Measurements from ENCODE around the gene SLC6A6.

DNA sequence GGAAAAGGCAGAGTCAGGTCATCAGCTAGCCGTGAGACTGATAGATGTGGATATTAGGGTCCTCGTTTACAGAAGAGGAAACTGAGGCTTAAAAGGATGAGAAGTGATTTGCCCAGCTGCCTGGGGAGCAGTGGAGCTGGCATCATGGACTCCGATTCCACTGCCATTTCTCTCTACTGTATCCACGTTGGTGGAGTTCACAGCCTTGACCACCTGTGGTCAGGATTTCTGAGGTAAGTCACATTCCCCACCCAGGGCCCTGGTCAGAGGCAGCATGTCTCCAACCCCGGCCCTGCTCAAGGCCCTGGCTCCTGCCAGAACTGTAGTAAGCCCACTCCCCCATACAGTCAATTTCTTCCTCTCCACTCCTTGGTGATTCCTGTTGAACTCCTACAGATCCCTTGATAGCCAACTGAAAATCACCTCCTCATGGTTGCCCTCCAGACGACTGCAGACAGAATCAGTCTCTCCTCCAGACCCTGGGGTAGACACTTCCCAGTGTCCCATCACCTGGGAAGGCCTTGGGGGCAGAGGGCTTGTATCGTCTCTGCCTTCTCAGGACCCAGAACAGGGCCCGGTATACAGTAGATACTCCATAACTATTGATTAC is 41.2 kb upstream of the SLC6A6 start:
- TF ChIP-seq, protein P1, sequence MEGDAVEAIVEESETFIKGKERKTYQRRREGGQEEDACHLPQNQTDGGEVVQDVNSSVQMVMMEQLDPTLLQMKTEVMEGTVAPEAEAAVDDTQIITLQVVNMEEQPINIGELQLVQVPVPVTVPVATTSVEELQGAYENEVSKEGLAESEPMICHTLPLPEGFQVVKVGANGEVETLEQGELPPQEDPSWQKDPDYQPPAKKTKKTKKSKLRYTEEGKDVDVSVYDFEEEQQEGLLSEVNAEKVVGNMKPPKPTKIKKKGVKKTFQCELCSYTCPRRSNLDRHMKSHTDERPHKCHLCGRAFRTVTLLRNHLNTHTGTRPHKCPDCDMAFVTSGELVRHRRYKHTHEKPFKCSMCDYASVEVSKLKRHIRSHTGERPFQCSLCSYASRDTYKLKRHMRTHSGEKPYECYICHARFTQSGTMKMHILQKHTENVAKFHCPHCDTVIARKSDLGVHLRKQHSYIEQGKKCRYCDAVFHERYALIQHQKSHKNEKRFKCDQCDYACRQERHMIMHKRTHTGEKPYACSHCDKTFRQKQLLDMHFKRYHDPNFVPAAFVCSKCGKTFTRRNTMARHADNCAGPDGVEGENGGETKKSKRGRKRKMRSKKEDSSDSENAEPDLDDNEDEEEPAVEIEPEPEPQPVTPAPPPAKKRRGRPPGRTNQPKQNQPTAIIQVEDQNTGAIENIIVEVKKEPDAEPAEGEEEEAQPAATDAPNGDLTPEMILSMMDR (IDR thresholded peaks at IDR 0.05), result no peak
- TF ChIP-seq EP300 (IDR thresholded peaks at IDR 0.05) (no peak), POLR2A (IDR thresholded peaks at IDR 0.05) (no peak)

All from stomach (tissue), 4 donors.